GM19239 (cell line): ENCODE data around the gene OR2B2.

Experiments used
- DNase-seq: peaks from one replicate; pipeline ENCODE4 v3.0.0; 2011; ENCODE audit warnings: low spot score; ENCODE audit not compliant: insufficient read length
- FAIRE-seq: peaks from 2 replicates; lab custom pipeline; 2011; peaks lifted over from hg19 to GRCh38; lab: Jason Lieb, UNC

The OR2B2 gene

DNA sequence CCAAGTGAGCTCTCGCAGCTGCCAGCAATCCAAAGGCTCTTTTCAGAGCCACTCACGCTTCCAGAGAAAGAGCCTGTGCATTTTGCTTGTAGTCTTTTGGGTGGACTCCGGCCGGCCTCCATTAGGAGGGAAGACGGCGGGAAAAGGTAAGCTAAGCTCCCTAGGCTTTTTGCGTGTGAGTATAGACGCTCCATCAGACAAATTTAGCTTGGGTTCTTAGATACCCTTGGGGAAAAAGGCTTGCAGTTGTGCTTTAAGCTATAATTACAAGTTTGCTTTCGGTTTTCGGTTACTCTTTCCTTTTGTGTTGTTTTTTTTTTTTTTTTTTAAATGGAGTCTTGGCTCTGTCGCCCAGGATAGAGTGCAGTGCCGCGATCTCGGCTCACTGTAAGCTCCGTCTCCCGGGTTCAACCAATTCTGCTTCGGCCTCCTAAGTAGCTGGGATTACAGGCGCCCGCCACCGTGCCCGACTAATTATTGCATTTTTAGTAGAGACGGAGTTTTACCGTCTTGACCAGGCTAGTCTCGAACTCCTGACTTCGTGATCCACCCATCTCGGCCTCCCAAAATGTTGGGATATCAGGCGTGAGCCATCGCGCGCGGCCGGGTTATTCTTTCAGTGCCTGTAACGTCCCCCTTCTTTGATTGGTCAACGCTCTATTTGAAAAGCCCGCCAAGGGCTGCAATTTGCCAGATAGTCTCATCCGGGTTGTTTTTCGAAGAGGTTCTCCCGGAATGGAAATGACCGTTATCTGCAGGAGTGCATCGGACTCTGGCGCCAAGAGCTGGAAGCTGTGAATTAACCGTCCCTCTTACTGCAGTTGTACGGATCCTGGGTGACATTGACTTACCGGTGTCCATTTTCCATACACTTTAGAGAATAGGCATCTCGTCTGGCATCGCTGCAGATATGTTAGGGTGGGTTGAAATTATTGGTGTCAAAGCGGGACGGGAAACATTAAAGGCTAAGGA, 18.1 kb downstream of the OR2B2 start:
- FAIRE-seq: peak; percentile 82
- DNase-seq: no peak

DNA sequence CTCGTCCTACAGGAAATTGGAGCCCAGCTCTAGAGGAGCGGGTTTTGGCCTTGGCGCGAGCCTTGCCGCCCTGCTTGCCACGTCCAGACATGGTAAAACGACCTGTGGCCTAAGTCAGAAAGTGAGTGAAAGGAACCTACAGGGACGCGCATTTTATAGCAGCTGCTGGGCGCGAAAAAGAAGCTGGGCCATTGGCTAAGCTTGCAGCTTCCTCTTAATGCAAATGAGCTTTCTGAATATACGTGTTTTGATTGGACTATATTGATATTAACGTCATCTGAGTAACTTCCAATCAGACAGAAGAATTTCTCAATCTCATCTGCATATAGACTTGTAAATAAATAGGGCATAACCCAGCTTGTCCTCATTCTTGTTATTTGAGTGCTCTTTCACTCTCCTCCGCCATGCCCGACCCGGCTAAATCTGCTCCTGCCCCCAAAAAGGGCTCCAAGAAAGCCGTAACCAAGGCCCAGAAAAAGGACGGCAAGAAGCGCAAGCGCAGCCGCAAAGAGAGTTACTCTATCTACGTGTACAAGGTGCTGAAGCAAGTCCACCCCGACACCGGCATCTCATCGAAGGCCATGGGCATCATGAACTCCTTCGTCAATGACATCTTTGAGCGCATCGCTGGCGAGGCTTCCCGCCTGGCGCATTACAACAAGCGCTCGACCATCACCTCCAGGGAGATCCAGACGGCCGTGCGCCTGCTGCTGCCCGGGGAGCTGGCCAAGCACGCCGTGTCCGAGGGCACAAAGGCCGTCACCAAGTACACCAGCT, 18.9 kb downstream of the OR2B2 start:
- DNase-seq (peak; percentile 44), FAIRE-seq (peak; percentile 90)

DNA sequence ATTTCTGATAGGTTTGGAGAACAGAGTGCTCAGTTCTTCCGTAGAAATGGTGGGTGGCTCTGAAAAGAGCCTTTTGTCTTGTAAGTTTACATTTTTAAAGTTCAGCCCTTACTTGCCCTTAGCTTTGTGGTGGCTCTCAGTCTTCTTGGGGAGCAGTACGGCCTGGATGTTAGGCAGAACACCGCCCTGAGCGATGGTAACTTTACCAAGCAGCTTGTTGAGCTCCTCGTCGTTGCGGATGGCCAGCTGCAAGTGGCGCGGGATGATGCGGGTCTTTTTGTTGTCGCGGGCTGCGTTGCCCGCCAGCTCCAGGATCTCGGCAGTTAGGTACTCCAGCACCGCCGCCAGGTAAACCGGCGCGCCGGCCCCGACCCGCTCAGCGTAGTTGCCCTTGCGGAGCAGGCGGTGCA, 19.5 kb downstream of the OR2B2 start:
- DNase-seq (no peak), FAIRE-seq (peak; percentile 8)

DNA sequence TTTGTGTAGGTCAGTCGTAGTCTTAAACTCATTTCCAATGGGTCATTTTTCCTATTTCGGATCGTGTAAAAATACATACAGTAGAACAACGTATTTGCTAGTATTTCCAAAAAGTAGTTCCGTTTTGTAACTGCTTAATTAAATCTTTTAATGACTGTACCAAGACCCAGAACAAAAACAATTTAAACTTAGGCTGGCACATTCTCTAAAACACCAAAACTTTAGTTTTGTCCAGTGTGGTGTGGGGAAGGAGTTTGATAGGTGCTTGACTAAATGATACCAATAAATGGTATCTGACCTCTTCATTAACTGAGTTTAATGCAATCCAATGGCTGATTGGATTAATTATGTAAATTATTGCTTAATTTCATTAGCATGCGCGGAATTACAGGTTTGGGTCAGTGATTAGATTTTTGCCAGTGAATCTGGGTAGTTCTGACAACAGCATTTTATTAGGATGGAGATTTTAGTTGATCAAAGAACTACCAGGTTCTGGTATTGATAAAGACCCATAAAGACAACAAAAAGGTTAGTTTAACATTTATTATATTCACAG, 20.8 kb downstream of the OR2B2 start:
- FAIRE-seq (no peak), DNase-seq (no peak)

DNA sequence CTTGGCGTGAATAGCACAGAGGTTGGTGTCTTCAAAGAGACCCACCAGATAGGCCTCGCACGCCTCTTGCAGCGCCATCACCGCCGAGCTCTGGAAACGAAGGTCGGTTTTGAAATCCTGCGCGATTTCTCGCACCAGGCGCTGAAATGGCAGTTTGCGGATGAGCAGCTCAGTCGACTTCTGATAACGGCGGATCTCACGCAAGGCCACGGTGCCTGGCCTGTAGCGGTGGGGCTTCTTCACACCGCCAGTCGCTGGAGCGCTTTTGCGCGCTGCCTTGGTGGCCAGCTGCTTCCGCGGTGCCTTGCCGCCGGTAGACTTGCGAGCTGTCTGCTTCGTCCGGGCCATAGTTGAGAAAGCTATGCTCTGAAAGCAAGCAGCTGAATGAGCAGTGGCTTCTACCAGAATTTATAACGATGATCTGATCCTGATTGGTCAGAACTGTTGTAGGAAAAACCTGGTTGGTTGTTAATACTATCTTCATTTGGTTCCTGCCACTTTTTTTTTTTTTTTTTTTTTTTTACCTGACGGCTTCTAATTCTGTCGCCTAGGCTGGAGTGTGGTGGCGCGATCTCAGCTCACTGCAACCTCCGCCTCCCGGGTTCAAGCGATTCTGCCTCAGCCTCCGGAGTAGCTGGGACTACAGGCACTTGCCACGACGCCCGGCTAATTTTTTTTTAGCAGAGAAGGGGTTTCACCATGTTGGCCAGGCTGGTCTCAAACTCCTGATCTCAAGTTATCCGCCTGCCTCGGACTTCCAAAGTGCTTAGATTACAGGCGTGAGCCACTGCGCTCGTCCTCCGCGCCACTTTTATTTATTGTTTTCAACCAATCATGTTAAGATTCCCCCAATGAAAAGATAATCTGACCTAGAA, 21.5 kb downstream of the OR2B2 start:
- DNase-seq (no peak), FAIRE-seq (peak; percentile 95)

DNA sequence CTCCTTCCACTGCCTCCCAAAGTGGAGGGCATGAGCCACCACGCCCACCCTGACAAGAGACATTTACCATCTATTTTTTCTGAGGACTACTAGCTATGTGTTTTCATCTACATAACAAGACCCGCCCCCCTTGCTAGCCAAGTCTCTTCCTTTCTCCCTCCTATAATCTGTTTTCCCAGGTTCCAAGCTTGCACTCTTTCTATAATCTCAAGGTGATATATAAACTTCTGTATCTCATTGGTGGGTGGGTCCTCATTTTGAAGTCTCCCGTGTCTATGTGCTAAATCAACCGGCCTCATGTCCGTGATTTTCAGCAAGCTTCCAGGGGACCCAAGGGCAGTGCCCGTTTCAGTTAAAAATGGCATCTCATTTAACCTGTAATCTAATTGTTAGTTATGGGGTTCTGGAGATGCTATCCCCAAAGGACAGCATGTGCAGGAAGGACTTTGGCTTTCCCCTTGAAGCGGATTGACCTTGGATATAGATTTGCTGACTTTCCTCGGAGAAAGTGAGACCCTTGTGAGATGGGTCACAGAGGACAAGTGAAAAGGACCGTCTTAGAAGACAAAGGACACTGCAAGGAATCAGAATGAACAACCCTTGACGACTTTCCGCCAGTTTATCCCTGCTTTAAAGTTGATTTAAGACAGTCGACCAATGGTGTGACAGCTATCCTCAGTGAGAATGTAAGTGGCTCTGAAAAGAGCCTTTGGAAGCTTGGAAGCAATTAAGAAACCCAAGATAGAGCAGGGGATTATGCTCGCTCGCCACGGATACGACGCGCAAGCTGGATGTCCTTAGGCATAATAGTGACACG, 22.4 kb downstream of the OR2B2 start:
- DNase-seq: no peak
- FAIRE-seq: peak; percentile 83

DNA sequence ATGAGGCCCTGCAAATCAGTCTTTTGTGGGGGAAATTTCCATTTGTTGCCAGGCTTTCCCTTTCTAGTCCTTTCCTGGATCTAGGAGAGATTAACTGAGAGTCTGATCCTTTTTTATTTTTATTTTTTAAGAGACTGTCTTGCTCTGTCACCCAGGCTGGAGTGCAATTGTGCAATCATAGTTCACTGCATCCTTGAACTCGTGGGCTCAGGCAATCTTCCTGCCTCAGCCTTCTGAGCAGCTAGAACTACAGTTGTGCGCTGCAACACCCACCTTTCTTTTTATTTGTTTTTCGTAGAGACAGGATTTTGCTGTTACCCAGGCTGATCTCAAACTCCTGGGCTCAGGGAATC, 22.9 kb downstream of the OR2B2 start:
- DNase-seq (no peak), FAIRE-seq (no peak)

DNA sequence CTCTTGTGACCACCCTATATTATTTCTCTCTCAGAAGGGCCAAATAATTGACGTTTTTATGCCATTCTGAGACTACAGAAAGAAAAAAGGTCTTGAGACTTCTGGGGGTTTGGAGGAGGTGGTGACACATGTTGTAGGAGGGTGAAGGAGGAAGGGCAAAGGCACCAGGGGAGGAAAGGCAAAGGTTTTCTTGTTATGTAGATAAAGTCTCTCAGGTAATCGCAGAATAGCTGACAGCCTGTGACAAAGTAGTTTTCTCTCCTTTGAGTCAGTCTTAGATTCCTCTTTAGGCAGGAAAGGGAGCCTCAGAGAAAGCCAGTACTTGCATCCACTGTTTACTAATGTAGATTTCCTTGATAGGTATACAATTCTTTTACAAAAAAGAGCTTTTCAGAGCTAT, 23.6 kb downstream of the OR2B2 start:
- FAIRE-seq (no peak), DNase-seq (no peak)

DNA sequence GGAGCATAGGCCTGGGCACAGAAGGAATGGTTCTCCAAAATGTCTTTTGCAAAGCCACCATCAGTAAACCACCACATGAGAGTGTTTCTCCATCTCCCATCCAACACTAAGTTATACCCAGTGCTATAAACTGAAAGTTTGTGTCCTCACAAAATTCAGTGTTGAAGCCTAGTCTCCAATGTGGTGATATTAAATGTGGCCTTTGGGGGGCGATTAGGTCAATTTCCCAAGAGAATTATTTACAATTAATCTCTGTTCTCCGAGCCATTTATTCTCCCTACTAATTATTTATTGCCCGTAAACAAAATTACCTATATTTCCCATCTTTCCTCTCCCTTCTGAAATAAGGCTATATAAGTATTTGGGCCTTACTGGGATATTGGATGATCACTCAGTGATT, 26.1 kb downstream of the OR2B2 start:
- no peak for DNase-seq
- no peak for FAIRE-seq

DNA sequence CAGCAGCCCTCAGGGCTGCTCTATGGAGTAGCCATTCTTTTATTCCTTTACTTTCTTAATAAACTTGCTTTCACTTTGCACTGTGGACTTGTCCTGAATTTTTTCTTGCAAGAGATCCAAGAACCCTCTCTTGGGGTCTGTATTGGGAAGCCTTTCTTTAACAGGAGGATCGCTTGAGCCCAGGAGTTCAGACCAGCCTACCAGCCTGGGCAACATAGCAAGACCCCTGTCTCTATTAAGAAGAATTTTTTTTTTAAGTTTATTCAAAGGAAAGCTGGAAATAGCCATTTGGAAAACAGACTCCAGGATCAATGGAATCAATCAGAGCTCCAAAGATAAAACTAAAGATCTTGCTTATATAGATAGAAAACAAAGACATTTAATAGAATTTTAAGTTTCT, 29.1 kb downstream of the OR2B2 start:
- no peak for FAIRE-seq
- no peak for DNase-seq

DNA sequence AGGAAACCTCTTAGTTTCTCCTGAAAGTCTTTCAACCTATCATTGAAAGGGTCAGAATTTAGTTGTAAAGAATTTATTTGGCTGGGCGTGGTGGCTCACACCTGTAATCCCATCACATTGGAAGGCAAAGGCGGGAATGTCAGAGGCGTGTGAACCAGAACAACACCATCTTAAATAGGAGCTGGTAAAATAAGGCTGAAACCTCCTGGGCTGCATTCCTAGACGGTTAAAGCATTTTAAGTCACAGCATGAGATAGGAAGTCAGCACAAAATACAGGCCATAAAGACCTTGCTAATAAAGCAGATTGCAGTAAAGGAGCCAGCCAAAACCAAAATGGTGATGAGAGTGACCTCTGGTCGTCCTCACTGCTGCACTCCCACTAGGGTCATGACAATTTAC, 29.6 kb downstream of the OR2B2 start:
- DNase-seq (no peak), FAIRE-seq (no peak)

DNA sequence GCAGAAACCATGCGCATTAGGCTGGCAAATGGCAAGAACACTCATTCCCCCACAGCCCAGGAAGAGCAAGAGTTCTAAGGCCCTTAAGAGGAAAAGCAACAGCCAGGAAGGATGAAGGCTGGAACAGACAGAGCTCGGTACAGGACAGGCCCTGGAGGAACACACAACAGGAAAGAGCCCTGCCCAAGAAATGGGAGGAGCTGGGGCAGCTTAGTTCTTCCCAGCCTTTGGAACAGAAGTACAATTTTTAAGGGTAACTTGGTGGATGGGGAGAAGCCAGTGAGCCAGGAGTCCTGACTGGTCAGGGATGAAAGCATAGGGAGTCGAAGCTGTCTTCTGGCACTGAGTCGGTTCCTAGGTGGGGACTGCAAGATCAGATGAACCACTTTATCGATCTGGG, 32.4 kb downstream of the OR2B2 start:
- no peak for FAIRE-seq
- no peak for DNase-seq

DNA sequence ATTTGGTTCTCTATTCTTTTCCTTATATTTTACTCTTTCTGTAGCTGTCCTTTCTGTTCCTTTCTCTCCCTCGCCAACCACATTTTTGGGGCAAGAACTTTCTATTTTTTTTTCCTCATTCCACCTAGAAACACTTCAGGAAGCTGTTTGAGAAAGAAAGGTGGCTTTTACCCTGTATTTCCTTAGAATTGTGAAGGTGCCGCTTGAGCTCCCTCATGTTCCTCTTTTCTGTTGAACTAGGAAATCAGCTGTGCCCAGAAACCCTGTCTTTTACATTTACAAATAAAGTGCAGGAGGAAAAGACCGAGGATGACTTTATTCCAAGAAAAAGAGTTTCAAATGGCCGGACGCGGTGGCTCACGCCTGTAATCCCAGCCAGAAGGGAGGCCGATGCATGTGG, 38.2 kb downstream of the OR2B2 start:
- FAIRE-seq: no peak
- no peak for DNase-seq

DNA sequence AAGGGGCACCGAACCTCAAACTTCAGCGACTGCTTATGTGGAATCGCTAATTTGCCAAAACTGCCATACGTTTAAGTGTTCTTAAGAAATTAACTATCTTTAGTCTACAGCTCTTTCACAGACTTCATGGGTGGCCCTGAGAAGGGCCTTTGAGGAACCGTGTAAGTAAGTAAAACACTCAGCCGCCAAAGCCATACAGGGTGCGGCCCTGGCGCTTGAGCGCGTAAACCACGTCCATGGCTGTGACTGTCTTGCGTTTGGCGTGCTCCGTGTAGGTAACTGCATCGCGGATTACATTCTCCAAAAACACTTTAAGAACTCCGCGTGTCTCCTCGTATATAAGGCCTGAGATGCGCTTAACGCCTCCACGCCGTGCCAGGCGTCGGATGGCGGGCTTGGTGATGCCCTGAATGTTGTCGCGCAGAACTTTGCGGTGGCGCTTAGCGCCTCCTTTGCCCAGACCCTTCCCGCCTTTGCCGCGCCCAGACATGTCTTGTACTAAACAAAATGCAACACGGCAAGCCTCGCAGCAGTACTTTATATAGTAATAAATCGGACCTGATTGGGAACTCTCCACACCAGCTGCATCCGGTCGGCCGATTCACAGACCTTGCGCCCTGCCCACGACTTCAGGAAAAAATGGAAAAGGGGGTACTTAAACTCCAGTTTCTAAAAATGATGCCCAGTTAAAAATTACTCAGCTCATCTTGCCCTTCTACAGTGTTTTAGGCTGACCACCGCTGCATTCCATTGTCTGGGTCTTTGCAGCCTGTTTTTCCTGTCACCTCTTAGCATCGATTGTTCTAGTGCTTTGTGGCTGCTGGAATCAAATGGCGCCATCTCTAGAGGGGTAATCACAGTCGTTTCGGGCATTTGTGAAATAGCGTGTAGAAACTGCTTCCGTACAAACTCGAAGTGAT, 38.9 kb downstream of the OR2B2 start:
- FAIRE-seq: peak; percentile 18
- DNase-seq: no peak

DNA sequence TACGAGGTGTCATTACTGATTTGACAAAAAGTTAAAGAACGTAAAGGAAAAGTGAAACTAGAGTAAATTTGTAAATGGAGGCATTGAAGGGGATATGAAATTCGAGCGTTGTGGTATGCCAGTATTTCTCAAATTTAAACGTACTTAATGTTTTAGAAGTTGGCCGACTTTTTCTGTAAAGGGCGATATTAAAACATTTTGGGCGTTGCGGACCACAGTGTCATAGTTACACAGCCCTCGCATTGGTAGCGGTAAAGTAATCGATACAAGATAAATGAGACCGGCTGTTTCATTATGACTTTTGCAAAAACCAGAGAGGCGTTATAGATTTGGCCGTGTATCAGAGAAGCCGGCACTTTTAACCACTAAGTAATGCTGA, 39.6 kb downstream of the OR2B2 start:
- FAIRE-seq (peak; percentile 62), DNase-seq (no peak)

DNA sequence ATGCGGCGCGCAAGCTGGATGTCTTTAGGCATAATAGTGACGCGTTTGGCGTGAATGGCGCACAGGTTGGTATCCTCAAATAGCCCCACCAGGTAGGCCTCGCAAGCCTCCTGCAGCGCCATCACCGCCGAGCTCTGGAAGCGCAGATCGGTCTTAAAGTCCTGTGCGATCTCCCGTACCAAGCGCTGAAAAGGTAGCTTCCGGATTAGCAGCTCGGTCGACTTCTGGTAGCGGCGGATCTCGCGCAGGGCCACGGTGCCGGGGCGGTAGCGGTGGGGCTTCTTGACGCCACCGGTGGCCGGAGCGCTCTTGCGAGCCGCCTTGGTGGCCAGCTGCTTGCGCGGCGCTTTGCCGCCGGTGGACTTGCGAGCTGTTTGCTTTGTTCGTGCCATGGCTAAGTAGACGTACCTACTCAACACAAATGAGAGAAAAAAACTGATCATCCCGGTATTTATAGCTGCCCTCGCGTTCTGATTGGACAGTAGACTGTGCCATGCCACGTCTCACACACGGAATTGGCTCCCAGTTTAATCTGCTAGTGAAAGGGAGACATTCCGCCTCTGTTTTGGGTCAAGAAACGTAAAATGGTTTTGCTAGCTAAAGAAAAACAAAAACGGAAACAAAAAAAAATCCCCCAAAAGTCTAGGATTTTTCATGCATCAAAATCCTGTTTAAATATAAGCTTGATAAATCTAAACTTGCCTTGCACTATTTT, 40.1 kb downstream of the OR2B2 start:
- DNase-seq (no peak), FAIRE-seq (peak; percentile 84)

DNA sequence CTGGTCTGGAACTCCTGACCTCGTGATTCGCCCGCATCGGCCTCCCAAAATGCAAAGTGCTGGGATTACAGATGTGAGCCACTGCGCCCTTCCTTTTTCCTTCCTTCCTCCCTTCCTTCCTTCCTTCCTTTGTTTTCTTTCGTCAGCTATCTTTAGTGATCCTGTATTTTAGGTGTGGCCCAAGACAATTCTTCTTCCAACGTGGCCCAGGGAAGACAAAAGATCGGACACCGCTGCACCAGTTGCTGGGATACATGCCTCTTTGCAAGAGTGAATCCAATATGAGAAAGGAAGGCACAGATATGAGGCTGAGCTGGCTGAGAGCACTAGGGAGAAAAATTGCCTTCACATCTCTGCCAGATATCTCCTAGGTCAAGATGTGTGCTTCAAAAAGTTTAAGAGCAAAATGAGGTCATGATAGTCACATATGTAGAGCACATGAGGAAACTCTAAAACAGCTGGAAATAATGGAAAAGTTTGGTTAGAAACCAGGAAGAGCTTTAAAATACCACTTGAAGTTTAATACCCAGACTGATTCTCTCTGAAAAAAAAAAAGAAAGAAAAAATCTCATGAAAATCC, 41.8 kb downstream of the OR2B2 start:
- FAIRE-seq: no peak

More for the DNA sequence above, 41.8 kb downstream of the OR2B2 start:
- no peak for DNase-seq
